ENCODE results near the gene MKS1. TPM values are rescaled to one million over a fixed set of nuclear protein-coding genes. Genes with fewer than 3 reads are reported as not detected.

Gene MKS1
- total RNA-seq, 4 donors from 2014 or later, result 8.5 to 51.9 (median 18.3) TPM

GRCh38 chr17:58234512-58234911, 15.5 kb upstream of the MKS1 start:
- 79 to 82% methylated on average over 3 of the region's 3 CpGs for WGBS, 2 donors (ENCODE audit: low coverage in 1 of 2)

DNA sequence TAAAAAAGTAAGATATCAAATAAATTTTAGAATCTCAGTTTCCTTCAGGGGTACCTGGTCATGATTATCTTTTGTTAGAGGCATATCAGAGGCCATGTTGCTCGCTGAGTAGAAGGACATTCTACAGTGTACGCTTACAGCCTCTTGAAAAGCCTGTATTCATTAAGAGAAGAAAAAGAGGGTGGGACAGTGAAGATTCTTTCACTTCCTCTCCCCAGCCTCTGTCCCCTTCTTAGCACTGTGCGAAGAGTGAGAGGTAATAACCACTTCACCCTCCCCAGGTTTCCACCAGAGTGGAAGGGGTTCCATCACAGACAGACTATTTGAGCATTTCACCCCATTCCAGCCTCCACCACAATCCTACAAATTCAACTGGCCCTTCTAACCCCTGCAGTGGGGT, 14.5 kb upstream of the MKS1 start:
- no peak for TF ChIP-seq POLR2AphosphoS5 (IDR thresholded peaks at IDR 0.05)
- no peak for TF ChIP-seq POLR2A (IDR thresholded peaks at IDR 0.05)
- no peak for TF ChIP-seq EP300 (IDR thresholded peaks at IDR 0.05; ENCODE audit: low read depth)
- no peak for TF ChIP-seq CTCF (IDR thresholded peaks at IDR 0.05)
- Histone ChIP-seq H3K4me3 (no peak overlapping the region), H3K27me3 (peaks cover 49% of the 10 kb centered on the region), H3K4me1 (no peaks in the 10 kb centered on the region), H3K27ac (no peak overlapping the region), H3K36me3 (no peaks in the 10 kb centered on the region), H3K9me3 (no peaks in the 10 kb centered on the region)
- in situ Hi-C loops (cut with MboI; ENCODE audit: low pct_ligation_motif_present in 1 of 4, low pct_unique_long_range_greater_than_20kb in 1 of 4, low sequenced_read_pairs in 3 of 4), result loop anchor here in 1 of 4 donors (25.0 kb wide), 1 partner anchor 96 kb away; the partner anchor contains the start of gene OR4D1
- intact Hi-C loops (cut with DNase I; ENCODE audit: low total_unique reads), result no loop called here
- no peak for DNase-seq
- 63 to 87% methylated on average over 3 of the region's 3 CpGs for WGBS, 2 donors (ENCODE audit: low coverage in 1 of 2)

More at GRCh38 chr17:58234512-58234911, 15.5 kb upstream of the MKS1 start:
- peaks cover 50% of the 10 kb centered on the region for H3K27me3 ChIP-seq
- H3K27ac ChIP-seq, result no peak overlapping the region
- intact Hi-C loops (cut with DNase I; ENCODE audit: low total_unique reads), result no loop called here
- H3K4me3 ChIP-seq, result no peak overlapping the region
- in situ Hi-C loops (cut with MboI; ENCODE audit: low pct_ligation_motif_present in 1 of 4, low pct_unique_long_range_greater_than_20kb in 1 of 4, low sequenced_read_pairs in 3 of 4), result loop anchor here in 1 of 4 donors (25.0 kb wide), 1 partner anchor 97 kb away; the partner anchor contains the start of gene OR4D1
- H3K9me3 ChIP-seq, result no peaks in the 10 kb centered on the region
- DNase-seq, result no peak
- TF ChIP-seq CTCF (IDR thresholded peaks at IDR 0.05), result no peak
- no peak for TF ChIP-seq POLR2AphosphoS5 (IDR thresholded peaks at IDR 0.05)
- no peak for TF ChIP-seq EP300 (IDR thresholded peaks at IDR 0.05; ENCODE audit: low read depth)
- no peak for TF ChIP-seq POLR2A (IDR thresholded peaks at IDR 0.05)
- H3K4me1 ChIP-seq, result no peaks in the 10 kb centered on the region
- no peaks in the 10 kb centered on the region for H3K36me3 ChIP-seq

- in situ Hi-C loops (cut with MboI; ENCODE audit: low pct_ligation_motif_present in 1 of 4, low pct_unique_long_range_greater_than_20kb in 1 of 4, low sequenced_read_pairs in 3 of 4) (loop anchor here in 1 of 4 donors (25.0 kb wide), 1 partner anchor 95 kb away; the partner anchor contains the start of gene OR4D1), intact Hi-C loops (cut with DNase I; ENCODE audit: low total_unique reads) (no loop called here)
- 40 to 57% methylated on average over 1 to 12 of the region's 12 CpGs for WGBS, 2 donors (ENCODE audit: low coverage in 1 of 2)
- no peak overlapping the region for H3K4me3 ChIP-seq
- DNase-seq, result no peak
- no peak for TF ChIP-seq POLR2A (IDR thresholded peaks at IDR 0.05)
- H3K36me3 ChIP-seq, result no peaks in the 10 kb centered on the region
- no peaks in the 10 kb centered on the region for H3K9me3 ChIP-seq
- peaks cover 45% of the 10 kb centered on the region for H3K27me3 ChIP-seq
- no peaks in the 10 kb centered on the region for H3K4me1 ChIP-seq
- H3K27ac ChIP-seq, result no peak overlapping the region
Measured at GRCh38 chr17:58232707-58233156, 13.7 kb upstream of the MKS1 start.

DNA sequence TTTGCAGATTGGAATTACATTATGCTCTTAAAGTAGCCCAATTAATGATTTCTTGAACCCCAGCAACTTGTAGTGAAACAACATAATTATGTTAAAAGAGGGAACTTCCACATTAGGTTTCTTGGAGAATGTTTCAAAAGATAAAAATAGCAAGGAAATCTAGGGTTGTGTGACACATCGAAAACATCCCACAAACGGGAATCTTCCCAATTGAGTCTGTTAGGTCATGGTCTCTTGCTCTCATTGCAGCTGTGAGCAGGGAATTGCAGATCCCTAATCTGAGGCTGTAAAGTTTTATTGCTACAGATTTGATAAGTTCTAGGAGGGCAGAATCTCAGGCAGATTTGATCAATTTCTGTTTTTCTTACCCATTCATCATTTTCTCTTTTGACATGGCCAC, 12.6 kb upstream of the MKS1 start:
- no peak for DNase-seq
- Histone ChIP-seq H3K27me3 (peaks cover 34% of the 10 kb centered on the region), H3K36me3 (no peaks in the 10 kb centered on the region), H3K27ac (no peak overlapping the region), H3K4me3 (no peak overlapping the region), H3K9me3 (no peaks in the 10 kb centered on the region), H3K4me1 (no peaks in the 10 kb centered on the region)
- in situ Hi-C loops (cut with MboI; ENCODE audit: low pct_ligation_motif_present in 1 of 4, low pct_unique_long_range_greater_than_20kb in 1 of 4, low sequenced_read_pairs in 3 of 4), result loop anchor here in 1 of 4 donors (25.0 kb wide), 1 partner anchor 94 kb away; the partner anchor contains the start of gene OR4D1
- WGBS, 2 donors (ENCODE audit: low coverage in 1 of 2), result 25 to 43% methylated on average over 2 of the region's 2 CpGs
- TF ChIP-seq CTCF (IDR thresholded peaks at IDR 0.05) (no peak), POLR2AphosphoS5 (IDR thresholded peaks at IDR 0.05) (no peak), EP300 (IDR thresholded peaks at IDR 0.05; ENCODE audit: low read depth) (no peak), POLR2A (IDR thresholded peaks at IDR 0.05) (no peak)
- intact Hi-C loops (cut with DNase I; ENCODE audit: low total_unique reads), result no loop called here

DNA sequence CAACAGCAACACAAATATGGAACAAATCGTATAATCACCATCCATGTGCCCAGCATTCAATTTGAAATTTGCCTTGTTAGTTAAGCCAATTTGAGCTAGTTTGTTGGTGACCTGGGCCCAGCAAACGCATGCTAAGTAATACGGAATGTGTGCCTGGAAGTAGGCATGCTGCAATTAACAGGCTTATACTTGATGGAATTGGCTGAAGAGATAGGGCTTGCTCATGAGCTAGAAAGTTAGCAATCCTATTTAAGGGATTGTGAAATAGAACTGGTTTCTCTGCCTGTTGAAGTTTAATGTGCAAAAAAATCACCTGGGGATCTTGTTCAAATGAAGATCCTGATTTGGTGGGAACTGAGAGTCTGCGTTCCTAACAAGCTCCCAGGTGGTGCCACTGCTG, 10.8 kb upstream of the MKS1 start:
- DNase-seq, result no peak
- Histone ChIP-seq H3K4me1 (no peaks in the 10 kb centered on the region), H3K9me3 (no peaks in the 10 kb centered on the region), H3K27me3 (peaks cover 16% of the 10 kb centered on the region), H3K36me3 (no peaks in the 10 kb centered on the region), H3K4me3 (no peak overlapping the region), H3K27ac (no peak overlapping the region)
- 89 to 90% methylated on average over 3 to 4 of the region's 4 CpGs for WGBS, 2 donors (ENCODE audit: low coverage in 1 of 2)
- TF ChIP-seq POLR2AphosphoS5 (IDR thresholded peaks at IDR 0.05), result no peak
- no peak for TF ChIP-seq CTCF (IDR thresholded peaks at IDR 0.05)
- no peak for TF ChIP-seq EP300 (IDR thresholded peaks at IDR 0.05; ENCODE audit: low read depth)
- TF ChIP-seq POLR2A (IDR thresholded peaks at IDR 0.05), result no peak
- intact Hi-C loops (cut with DNase I; ENCODE audit: low total_unique reads) (no loop called here), in situ Hi-C loops (cut with MboI; ENCODE audit: low pct_ligation_motif_present in 1 of 4, low pct_unique_long_range_greater_than_20kb in 1 of 4, low sequenced_read_pairs in 3 of 4) (loop anchor here in 1 of 4 donors (25.0 kb wide), 1 partner anchor 93 kb away; the partner anchor contains the start of gene OR4D1)
